GM21367 (cell line): ENCODE data around the gene ITLN1.
"Not testable (repeated sequence)": the region's sequence is repeated elsewhere in the genome, so short reads cannot be mapped to it uniquely, and the experiment has no call there.

Experiments used
- ATAC-seq: cut with Tn5 transposase; IDR thresholded peaks from one replicate; pipeline ENCODE4 v1.9.1; 2021; ENCODE audit not compliant: unreplicated experiment

The ITLN1 gene

DNA sequence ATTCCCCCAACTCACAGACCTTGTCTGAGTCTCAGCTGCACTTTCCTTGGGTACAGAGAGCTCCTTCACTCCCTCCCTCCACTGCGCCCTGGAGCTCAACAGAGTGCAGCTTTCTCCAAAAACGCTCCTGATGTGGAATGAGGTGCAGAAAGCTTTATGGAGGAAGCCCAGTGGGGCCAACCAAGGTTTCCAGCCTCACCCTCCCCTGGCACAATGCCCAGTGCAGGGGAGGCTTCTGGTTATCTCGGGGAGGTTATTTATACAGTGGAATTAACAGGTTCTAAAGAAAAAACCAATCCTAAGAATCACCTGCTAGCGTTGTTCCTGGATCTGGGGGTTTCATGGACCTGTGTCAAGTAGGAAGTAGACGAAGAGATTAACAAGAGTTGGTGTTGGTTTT is at the start of gene ITLN1:
TSS of gene ITLN1 (minus strand) at position 139 of the 400 bp plus-strand sequence. CDS start 303 bp downstream, outside the sequence.
- no peak for ATAC-seq

DNA sequence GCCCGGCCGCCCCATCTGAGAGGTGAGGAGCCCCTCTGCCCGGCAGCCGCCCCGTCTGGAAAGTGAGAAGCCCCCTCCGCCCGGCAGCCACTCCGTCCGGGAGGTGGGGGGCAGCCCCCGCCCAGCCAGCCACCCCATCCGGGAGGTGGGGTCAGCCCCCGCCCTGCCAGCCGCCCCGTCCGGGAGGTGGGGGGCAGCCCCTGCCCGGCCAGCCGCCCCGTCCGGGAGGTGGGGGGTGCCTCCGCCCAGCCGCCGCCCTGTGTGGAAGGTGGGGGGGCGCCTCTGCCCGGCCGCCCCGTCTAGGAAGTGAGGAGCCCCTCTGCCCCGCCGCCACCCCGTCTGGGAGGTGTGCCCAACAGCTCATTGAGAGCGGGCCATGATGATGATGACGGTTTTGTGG is 48.3 kb upstream of the ITLN1 start:
- ATAC-seq = not testable (repeated sequence)

GRCh38 chr1:160925652-160926244 is 40.8 kb upstream of the ITLN1 start:
- no peak for ATAC-seq

GRCh38 chr1:160924791-160925651 is 40.0 kb upstream of the ITLN1 start:
- ATAC-seq = no peak

DNA sequence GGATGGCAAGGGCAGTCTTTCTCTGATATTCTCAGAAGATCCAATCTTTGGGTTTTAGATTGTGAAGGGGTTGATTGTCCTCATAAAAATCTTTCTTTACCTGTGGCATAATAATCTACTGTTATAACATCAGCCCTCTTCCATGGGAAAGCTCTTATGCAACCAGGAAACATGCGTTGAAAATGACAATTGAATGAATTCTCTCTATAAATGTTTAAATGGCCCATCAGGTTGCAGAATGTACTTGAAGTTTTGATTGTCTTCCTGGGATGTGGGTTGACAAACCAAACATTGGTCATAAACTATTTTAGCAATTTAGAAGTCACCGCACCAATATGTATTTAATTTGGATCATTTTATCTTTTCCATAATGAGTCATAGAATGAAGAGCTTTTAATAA is 31.7 kb upstream of the ITLN1 start:
- no peak for ATAC-seq

DNA sequence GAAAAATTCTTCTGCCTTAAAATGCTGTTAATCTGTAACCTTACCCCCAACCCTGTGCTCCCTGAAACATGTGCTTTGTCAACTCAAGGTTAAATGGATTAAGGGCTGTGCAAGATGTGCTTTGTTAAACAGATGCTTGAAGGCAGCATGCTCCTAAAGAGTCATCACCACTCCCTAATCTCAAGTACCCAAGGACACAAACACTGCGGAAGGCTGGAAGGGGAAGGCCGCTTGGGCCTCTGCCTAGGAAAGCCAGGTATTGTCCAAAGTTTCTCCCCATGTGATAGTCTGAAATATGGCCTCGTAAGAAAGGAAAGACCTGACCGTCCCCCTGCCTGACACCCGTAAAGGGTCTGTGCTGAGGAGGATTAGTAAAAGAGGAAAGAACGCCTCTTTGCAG is 28.2 kb upstream of the ITLN1 start:
- not testable (repeated sequence) for ATAC-seq

DNA sequence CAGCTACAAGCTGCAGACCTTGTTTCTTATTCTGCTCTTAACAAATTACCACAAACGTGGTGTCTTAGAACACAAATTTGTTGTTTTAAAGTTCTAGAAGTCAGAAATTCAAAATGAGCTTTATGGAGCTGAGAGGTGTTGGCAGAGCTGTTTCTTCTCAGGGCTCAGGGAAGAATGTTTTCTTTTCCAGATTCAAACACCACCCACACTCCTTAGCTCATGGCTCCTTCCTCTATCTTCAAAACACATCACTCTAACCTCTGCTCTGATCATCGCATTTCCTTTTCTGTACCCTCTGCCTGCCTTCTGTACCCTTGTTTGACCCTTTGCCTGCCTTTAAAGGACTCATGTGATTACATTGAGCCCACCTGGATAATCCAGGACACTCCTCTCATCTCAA is 26.9 kb upstream of the ITLN1 start:
- ATAC-seq = no peak

GRCh38 chr1:160911441-160911840 is 26.5 kb upstream of the ITLN1 start:
- ATAC-seq = no peak

DNA sequence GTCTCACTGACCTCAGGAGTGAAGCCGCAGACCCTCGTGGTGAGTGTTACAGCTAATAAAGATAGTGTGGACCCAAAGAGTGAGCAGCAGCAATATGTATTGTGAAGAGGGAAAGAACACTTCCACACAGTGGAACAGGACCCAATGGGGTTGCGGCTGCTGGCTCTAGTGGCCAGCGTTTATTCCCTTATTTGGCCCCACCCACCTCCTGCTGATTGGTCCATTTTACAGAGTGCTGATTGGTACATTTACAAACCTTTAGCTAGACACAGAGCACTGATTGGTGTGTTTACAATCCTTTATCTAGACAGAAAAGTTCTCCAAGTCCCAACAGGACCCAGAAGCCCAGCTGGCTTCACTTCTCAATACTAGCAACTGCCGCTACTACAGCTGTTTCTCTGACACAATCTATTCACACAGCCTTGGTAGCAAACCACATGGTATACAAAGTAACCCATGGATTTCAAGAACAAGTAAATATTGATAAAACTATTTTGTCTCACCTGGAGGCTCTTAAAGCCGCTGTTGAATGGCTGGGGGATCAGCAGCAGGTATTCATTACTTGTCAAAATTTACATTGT is 25.3 kb upstream of the ITLN1 start:
- ATAC-seq = no peak

DNA sequence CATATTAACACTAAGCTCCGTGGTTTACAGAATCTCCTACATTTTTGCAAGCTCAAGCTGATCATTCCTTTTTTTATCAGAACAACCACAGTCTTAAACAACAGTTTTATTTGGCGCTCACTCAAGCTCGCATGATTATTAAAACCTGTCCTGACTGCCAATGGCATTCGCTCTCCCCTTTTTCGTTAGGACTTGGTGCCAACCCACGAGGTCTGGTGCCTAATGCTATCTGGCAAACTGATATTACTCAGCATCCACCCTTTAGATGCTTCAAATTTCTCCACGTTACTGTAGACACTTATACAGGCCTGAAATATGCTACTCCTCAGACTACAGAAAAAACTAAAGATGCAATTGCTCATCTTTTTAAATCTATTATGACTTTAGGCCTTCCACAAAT is 23.0 kb upstream of the ITLN1 start:
- no peak for ATAC-seq

DNA sequence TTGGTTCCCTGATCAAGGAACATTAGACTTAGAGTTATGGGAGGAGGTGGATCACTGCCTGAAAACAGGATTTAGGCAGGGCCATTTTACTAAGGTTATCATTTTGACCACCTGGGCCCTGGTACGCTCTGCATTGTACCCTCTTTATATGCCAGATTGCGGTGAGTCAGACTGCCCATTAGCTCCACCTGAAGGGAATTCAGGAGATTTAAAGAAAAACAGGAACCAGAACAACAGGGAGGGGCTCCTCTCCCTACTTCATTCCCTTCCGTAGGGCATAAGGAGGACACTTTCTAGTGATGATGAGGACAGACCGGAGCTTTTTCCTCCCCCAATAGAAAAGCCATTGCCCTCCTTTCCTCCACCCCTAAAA is 20.6 kb upstream of the ITLN1 start:
- ATAC-seq = no peak

- ATAC-seq = no peak
Observed at GRCh38 chr1:160904783-160905616, 20.0 kb upstream of the ITLN1 start.

- ATAC-seq = not testable (repeated sequence)
Observed at GRCh38 chr1:160902251-160902650, 17.3 kb upstream of the ITLN1 start.

- ATAC-seq = no peak
Observed at GRCh38 chr1:160901768-160902167, 16.8 kb upstream of the ITLN1 start.

DNA sequence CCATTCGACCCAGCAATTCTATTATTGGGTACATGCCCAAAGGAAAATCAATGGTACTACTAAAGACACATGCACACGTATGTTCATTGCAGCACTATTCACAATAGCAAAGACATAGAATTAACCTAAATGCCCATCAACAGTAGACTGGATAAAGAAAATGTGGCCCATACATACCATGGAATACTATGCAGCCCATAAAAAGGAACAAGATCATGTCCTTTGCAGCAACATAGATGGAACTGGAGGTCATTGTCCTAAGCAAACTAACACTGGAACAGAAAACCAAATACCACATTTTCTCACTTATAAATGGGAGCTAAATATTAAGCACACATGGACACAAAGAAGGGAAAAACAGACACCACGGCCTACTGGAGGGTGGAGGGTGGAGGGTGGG is 15.7 kb upstream of the ITLN1 start:
- not testable (repeated sequence) for ATAC-seq

- not testable (repeated sequence) for ATAC-seq
Observed at GRCh38 chr1:160894368-160895135, 9.6 kb upstream of the ITLN1 start.

DNA sequence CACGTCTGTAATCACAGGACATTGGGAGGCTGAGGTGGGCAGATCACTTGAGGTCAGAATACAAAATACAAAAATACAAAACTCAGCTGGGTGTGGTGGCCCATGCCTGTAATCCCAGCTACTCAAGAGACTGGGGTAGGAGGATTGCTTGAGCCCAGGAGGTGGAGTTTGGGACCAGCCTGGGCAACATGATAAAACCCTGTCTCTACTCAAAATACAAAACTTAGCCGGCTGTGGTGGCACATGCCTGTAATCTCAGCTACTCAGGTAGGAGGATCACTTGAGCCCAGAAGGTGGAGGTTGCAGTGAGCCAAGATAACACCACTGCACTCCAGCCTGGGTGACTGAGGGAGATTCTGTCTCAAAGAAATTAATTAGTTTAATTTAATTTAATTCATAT is 6.5 kb upstream of the ITLN1 start:
- ATAC-seq = no peak

DNA sequence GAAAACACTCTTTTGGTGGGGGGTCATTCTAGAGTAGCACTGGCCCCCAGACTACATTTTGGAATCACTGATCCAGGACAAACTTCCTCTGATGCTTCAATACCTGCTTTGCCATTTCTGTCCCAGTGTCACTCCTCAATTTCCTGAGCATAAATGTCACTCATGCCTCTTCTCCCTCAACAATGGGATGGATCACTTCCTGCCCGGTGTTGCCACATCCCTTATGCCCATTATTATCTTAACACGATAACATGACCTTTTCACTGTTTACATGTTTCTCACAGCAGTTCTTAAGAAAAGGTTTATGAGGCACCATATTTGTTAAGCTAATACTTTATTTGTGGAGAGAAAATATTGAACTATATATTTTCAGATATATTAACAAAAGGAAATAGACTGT is 3.9 kb upstream of the ITLN1 start:
- ATAC-seq = no peak

DNA sequence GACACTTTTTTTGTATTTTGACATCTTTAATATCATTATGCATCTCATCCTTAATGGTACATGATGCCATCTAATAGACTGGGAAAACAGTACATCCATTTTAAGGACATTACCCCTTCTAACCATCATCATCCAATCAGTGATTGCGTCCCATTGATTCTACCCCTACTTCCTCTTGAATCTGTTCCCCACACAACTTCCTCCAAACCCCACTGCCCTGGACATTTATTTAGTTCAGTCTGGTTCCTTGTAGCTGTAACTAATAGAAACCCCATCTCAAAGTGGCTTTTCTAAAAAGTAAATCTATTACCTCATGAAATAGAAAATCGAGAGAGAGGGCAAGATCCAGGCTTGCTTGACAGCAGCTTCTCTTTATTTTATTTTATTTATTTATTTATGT is 2.1 kb upstream of the ITLN1 start:
- ATAC-seq = no peak

- no peak for ATAC-seq
Observed at GRCh38 chr1:160884579-160884978, 401 bp downstream of the ITLN1 start.
